ES-I3 (cell line): ENCODE results near the gene NANOS3.
"Not testable (repeated sequence)": the region's sequence is repeated elsewhere in the genome, so short reads cannot be mapped to it uniquely, and the experiment has no call there.

Source experiments
- H3K36me3 ChIP-seq: 2 replicates; pipeline ENCODE4 v1.6.1; 2013; ENCODE audit warnings: mild to moderate bottlenecking, low read length, control low read depth, moderate library complexity; ENCODE audit not compliant: insufficient read depth
- H3K4me1 ChIP-seq: 2 replicates; pipeline ENCODE4 v1.6.1; 2013; ENCODE audit warnings: mild to moderate bottlenecking, control low read depth, low read length; ENCODE audit not compliant: insufficient read depth
- H3K9ac ChIP-seq: 2 replicates; pipeline ENCODE4 v1.6.1; 2013; ENCODE audit warnings: low read depth, mild to moderate bottlenecking, low read length, moderate library complexity
- H3K9me3 ChIP-seq: 2 replicates; pipeline ENCODE4 v1.6.1; 2013; ENCODE audit warnings: mild to moderate bottlenecking, low read length, moderate library complexity; ENCODE audit not compliant: control insufficient read depth, insufficient read depth

The NANOS3 gene

DNA sequence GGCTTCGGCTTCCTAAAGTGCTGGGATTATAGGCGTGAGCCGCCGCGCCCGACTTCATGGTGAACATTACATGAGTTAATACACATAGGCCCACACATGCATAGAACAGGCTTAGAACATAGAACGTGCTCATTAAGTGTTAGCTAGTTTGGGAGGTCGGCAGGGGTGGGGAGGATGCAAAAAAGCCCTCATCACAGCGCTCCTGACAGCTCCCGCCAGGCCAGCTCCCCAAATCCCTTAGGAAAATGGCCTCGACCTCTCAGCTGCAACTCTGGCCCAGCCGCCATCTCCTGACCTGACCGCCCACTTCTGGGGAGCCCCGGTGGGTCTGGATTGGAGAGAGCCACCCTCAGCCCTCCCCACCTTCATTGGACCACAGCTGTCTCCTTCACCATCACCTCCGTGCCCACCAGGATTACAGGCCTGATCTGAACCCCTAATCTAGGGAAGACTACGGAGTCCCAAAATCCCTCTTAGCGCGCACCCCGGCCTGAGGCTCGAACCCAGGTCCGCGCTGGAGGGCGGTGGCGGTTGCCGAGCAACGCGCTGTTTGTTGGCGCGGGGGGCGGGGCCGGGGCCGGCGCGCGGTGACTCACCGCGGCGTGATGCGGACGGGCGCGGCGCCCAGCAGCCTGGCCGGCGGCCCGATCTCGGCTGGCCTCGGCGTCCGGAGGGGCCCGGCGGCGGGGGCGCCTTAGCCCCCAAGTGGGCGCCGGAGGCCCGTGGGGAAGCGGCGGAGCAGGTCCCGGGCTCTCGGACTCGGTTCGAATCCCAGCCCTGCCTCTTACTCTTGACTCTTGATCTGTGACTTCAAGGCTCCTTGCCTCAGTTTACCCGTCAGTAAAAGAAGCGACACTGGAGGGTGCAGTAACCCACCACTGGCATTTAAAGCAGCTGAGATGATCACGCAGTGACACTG lies 26.7 kb upstream of the NANOS3 start:
- H3K4me1 ChIP-seq, result peaks cover 19% of the 10 kb centered on the region
- no peaks in the 10 kb centered on the region for H3K36me3 ChIP-seq
- no peaks in the 10 kb centered on the region for H3K9me3 ChIP-seq
- peak overlapping the region; percentile 61 for H3K9ac ChIP-seq

DNA sequence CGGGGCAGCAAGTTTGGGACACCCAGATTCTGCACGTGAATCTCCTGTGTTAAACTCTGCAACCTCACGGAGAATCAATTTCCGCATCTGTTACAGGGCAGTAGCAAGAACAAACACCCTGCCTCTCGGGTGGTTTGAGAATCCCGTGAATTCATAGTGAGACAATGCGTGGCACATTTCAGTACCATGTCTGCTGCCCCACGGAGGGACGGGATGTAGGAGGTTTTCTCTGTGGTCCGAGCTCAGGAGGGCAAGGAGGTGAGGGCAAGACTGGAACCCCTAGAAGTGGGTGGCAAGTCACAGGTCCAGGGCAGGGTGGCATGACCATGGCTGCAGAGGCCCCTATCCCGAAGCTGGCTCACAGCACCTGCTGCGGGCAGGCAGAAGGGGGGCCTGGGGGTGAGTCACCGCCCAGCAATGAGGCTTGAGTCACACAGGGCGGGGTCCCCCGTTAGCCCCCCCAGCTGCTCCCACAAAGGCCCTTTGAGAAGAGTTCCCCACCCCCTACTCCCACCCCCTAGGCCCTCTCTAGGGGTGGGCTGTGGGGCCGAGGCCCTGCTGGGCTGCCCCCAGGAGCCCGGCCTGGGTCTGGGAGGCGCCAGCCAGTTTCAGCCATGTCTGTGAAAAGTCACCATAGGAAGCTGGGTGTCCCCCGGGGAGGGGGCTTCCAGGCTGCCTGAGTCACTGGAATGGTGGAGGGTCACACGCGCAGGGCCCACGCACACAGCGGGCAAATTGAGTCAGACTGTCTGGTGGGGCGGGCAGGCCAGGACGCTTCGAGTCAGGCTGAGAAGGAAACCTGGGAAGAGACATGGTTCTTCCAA lies 25.8 kb upstream of the NANOS3 start:
- peaks cover 16% of the 10 kb centered on the region for H3K4me1 ChIP-seq
- no peaks in the 10 kb centered on the region for H3K36me3 ChIP-seq
- H3K9ac ChIP-seq, result peak overlapping the region; percentile 61
- no peaks in the 10 kb centered on the region for H3K9me3 ChIP-seq

DNA sequence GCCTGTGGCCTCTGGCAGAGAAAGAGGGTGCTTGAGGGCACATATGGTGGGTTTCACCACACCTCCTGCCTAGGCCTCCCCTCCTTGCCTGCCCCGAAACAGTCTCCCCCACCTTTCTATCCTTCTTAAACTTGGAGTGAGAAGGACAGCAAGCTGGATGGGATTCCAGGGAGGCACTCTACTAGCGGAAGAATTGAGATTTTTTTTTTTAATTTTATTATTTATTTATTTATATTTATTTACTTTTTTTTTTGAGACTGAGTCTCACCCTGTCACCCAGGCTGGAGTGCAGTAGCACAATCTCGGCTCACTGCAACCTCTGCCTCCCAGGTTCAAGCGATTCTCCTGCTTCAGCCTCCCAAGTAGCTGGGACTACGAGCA lies 25.2 kb upstream of the NANOS3 start:
- not testable (repeated sequence) for H3K9me3 ChIP-seq, H3K36me3 ChIP-seq
- peaks cover 12% of the 10 kb centered on the region for H3K4me1 ChIP-seq
- peak overlapping the region; percentile 35; the same call in 1 of the 2 replicates for H3K9ac ChIP-seq

DNA sequence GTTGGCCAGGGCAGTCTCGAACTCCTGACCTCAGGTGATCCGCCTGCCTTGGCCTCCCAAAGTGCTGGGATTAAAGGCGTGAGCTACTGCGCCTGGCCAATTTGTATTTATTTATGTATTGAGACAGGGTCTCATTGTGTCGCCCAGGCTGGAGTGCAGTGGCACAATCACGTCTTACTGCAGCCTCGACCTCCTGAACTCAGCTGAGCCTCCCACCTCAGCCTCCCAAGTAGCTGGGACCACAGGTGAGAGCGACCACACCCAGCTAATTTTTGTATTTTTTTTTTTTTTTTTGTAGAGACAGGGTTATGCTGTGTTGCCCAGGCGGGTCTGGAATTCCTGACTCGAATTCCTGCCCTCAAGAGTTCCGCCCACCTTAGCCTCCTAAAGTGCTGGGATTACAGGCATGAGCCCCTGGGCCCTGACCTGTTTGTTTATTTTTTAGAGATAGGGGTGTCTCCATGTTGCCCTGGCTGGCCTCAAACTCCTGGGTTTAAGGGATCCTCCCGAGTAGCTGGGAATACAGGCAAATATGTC lies 24.7 kb upstream of the NANOS3 start:
- H3K4me1 ChIP-seq, result peaks cover 12% of the 10 kb centered on the region
- not testable (repeated sequence) for H3K36me3 ChIP-seq, H3K9ac ChIP-seq, H3K9me3 ChIP-seq

DNA sequence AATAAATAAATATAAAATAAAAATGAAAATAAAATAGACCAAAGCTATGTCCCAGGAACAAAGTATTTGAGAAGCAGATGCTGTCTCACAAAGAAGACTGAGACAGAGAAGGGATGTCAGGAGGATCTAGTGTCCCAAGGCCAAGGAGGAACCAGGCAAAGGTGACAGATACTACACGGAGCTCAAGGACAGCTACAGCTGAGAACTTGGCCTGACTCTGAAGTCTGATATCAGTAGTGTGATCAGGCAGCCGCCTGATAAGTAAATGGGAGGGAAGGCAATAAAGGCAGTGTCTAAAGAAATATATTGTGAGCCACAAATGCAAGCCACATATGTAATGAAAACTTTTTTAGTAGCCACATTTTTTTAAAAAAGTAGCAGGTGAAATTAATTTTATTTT lies 20.4 kb upstream of the NANOS3 start:
- Histone ChIP-seq H3K9ac (no peak overlapping the region), H3K36me3 (no peaks in the 10 kb centered on the region), H3K4me1 (peaks cover 7% of the 10 kb centered on the region; the same call in 1 of the 2 replicates), H3K9me3 (no peaks in the 10 kb centered on the region)

DNA sequence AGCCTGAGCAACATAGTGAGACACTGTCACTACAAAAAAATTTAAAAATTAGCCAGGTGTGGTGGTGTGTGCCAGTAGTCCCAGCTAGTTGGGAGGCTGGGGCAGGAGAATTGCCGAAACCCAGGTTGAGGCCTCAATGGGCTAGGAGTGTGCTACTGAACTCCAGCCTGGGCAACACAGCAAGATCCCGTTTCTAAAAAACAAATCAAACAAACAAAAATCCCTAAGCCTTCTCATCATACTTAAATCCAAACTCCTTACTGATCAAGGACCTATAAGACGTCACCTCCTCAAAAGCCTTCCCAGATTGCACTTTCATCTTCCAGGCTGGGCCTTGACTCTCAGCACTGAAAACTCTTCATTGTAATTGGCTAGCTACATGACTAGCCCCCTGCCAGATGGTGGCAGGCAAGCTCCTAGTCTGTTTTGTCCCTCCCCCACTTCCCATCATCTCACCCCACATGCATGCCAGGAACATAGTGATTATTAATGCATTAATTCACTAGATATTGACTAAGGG lies 17.5 kb upstream of the NANOS3 start:
- H3K9ac ChIP-seq, result no peak overlapping the region
- peaks cover 14% of the 10 kb centered on the region; the same call in 1 of the 2 replicates for H3K4me1 ChIP-seq
- H3K36me3 ChIP-seq, result no peaks in the 10 kb centered on the region
- no peaks in the 10 kb centered on the region for H3K9me3 ChIP-seq

DNA sequence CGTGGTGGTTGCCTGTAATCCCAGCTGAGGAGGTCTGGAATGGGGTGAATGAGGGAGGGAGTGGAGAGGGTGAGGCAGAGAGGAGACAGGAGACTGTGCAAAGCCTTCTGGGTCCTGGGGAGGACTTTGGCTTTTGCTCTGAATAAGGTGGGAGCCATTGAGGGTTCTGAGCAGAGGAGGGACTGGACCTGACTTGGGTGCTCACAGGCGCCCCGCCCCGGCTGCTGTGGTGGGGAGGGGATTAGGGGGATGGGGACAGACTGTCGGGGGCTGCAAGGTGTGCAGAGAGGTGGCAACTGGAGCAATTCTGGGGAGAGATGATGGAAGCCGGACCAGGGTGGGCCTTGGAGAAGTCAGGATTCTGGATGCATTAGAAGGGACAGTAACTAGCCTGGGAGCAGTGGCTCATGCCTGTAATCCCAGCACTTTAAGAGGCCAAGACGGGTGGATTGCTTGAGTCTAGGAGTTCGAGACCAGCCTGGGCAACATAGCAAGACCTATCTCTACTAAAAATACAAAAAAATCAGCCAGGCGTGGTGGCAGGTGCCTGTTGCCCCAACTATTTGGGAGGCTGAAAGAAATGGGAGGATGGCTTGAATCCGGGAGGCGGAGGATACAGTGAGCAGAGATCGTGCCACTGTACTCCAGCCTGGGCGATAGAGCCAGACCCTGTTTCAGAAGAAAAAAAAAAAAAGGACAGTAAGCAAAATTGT lies 16.1 kb upstream of the NANOS3 start:
- Histone ChIP-seq H3K36me3 (no peaks in the 10 kb centered on the region), H3K9me3 (no peaks in the 10 kb centered on the region), H3K9ac (no peak overlapping the region), H3K4me1 (peaks cover 14% of the 10 kb centered on the region; the same call in 1 of the 2 replicates)

DNA sequence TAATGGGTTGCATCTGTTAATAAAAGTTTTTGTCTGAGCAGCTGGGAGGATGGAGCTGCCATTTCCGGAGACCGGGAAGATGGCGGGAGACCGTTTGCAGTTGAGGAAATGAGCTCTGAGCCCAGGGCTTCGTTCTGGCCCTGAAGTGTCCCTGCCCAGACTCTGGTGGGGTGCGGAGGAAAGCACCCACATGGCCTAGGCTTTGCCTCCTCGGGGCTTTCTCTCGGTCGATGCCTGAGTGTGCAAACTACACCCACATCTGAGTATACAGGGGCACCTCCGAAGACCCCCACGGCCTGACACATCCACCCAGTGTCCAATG lies 15.6 kb upstream of the NANOS3 start:
- Histone ChIP-seq H3K4me1 (peaks cover 14% of the 10 kb centered on the region; the same call in 1 of the 2 replicates), H3K36me3 (no peaks in the 10 kb centered on the region), H3K9me3 (no peaks in the 10 kb centered on the region; the same call in 1 of the 2 replicates), H3K9ac (peak overlapping the region; percentile 75; the same call in 1 of the 2 replicates)

DNA sequence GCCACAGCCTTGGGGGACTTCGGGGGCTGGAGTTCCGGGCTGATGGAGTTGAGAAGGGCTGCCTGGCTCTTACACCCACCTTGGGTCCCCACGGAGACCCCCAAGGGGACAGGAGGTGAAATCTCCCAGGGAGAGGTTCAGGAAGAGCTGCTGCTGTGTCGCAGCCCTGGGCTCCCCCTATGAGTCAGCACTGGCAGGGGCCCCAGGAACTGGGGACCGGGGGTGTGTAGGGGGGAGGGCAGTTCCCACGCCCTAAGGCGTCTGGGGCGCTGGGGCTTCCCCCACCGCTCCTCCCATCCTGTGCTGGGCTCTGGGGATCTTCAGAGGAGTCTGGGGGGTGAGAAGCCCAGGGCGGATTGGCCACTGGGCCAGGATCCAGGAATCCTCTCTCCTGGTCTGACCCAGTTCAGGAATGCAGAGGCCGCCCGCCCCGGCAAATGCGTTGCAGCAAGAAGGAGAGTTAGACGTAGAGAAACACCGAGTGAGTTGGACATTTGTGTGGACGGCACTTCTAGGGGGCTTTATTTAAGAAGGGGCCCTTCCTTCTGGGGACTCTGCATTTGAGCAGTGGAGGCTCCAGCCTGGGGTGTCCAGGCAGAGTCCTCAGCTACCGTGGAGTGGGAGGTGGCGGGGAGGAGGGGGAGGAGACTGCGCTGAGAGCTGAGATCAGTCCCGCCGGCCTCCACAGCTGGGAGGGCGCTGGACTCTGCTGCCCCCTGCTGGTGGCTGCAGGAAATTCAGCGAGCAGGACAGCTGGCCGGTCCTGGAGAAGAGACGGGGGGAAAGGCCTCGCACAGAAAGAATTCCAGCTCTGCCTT lies 15.0 kb upstream of the NANOS3 start:
- Histone ChIP-seq H3K9me3 (no peaks in the 10 kb centered on the region; the same call in 1 of the 2 replicates), H3K9ac (peak overlapping the region; percentile 75), H3K4me1 (peaks cover 14% of the 10 kb centered on the region; the same call in 1 of the 2 replicates), H3K36me3 (no peaks in the 10 kb centered on the region)

DNA sequence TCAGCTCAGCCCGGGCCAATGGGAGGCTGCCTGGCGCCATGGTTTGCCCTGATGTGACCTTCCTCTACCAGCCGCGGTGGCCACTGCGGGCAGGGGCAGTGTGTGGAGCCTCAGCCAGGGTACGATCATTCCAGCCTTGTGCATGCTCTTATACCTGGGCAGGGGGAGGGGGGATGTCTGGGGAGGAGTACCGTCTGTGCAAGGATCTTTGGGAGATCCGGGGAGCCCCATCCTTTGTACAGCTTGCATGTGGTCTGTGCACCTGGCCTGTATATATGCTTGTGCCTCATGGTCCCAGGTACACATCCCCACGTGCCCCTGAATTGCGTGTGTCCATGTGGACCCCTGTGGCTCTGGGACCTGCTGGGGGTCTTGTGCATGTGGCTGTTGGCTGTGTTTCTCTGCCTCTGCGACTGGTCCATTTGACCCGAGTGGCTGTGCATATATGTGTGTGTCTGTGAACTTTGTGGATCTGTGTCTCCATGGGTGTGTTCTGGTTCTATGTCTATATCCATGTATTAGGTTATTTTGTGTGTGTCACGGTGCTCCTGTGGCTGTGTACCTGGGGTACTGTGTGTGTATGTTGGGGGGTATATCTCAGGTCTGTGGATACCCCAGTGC lies 12.8 kb upstream of the NANOS3 start:
- Histone ChIP-seq H3K36me3 (no peaks in the 10 kb centered on the region), H3K9ac (no peak overlapping the region), H3K9me3 (no peaks in the 10 kb centered on the region; the same call in 1 of the 2 replicates), H3K4me1 (peaks cover 14% of the 10 kb centered on the region; the same call in 1 of the 2 replicates)

DNA sequence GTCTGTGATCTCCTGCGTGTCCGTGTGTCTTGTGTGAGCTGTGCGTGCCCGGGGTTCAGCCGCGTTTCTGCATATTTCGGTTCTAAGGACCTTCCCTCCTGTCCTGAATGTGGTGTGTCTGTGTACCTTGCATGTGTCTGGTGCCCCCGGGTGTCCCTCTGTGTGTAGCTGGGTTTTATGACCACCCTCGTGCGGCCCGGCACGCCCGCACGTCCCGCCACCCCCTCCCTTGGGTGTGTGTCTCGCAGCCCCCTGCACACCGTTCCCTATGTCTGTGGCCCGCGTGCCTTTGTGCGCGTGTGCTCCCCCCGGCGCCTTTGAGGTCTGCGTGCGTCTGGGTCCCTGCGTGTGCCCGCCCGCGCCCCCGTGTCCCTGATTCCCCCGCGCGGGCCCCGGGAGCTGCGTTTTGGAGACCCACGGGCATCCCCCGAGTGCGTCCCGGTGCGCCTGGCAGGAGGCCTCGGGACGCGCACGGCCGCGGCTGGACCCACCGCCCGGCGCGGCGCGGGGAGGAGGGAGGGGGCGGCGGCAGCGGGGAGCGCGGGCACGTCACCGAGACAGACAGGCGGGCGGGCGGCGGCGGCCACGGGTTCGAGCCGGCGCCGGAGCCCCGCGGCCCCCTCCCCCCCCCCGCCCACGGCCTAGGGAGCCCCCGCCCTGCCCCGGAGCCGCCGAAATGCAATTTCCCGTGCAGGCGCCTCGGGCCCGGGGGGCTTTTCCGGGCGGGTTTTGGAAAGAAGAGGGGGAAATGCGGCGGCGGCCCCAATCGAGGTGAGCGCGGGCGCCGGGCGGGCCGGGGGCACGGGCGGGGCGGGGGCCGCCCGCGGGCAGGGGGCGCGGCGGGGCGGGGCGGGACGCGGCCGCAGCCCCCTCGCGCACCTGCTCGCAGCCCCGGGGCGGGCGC lies 12.0 kb upstream of the NANOS3 start:
- Histone ChIP-seq H3K9ac (peak overlapping the region; percentile 42; the same call in 1 of the 2 replicates), H3K9me3 (no peaks in the 10 kb centered on the region; the same call in 1 of the 2 replicates), H3K36me3 (no peaks in the 10 kb centered on the region), H3K4me1 (peaks cover 14% of the 10 kb centered on the region; the same call in 1 of the 2 replicates)
